NCI-H526 (cell line): ENCODE results near the gene TIMM21.

Experiments used
- DNase-seq, 2 experiments: peaks; one replicate each; lab custom pipeline; 2025; lab: John Stamatoyannopoulos, UW

The TIMM21 gene

GRCh38 chr18:74194691-74195090 lies 46.4 kb downstream of the TIMM21 start:
- DNase-seq = no peak

GRCh38 chr18:74196220-74197119 lies 48.1 kb downstream of the TIMM21 start:
- peak; percentile 69 to 84 for DNase-seq

GRCh38 chr18:74197705-74198341 lies 49.5 kb downstream of the TIMM21 start:
- peak; percentile 83 to 87 for DNase-seq

GRCh38 chr18:74198453-74198852 lies 50.1 kb downstream of the TIMM21 start:
- DNase-seq = no peak

- no peak for DNase-seq
Observed at GRCh38 chr18:74200780-74201179, 52.5 kb downstream of the TIMM21 start.

GRCh38 chr18:74203811-74204210 lies 55.5 kb downstream of the TIMM21 start:
- DNase-seq = no peak

- no peak for DNase-seq
Observed at GRCh38 chr18:74204526-74205152, 56.3 kb downstream of the TIMM21 start.
